ENCODE measurements around the gene OSBPL7.

Gene OSBPL7

GRCh38 chr17:47816111-47816735 is 5.4 kb downstream of the OSBPL7 start (continued):
- TF ChIP-seq, protein P1, sequence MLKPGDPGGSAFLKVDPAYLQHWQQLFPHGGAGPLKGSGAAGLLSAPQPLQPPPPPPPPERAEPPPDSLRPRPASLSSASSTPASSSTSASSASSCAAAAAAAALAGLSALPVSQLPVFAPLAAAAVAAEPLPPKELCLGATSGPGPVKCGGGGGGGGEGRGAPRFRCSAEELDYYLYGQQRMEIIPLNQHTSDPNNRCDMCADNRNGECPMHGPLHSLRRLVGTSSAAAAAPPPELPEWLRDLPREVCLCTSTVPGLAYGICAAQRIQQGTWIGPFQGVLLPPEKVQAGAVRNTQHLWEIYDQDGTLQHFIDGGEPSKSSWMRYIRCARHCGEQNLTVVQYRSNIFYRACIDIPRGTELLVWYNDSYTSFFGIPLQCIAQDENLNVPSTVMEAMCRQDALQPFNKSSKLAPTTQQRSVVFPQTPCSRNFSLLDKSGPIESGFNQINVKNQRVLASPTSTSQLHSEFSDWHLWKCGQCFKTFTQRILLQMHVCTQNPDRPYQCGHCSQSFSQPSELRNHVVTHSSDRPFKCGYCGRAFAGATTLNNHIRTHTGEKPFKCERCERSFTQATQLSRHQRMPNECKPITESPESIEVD (tag by site-specific recombination; IDR thresholded peaks at IDR 0.05) = no peak
- TF ChIP-seq ZNF624 (tag by site-specific recombination; IDR thresholded peaks at IDR 0.05) (no peak), ZNF350 (tag by site-specific recombination; IDR thresholded peaks at IDR 0.05) (no peak), ZNF19 (tag by site-specific recombination; IDR thresholded peaks at IDR 0.05; ENCODE audit: low read depth) (no peak), ZNF121 (tag by site-specific recombination; IDR thresholded peaks at IDR 0.05) (no peak), ZBTB17 (tag by site-specific recombination; IDR thresholded peaks at IDR 0.05) (no peak), ZNF660 (tag by site-specific recombination; IDR thresholded peaks at IDR 0.05) (no peak)
- TF ChIP-seq, protein P2, sequence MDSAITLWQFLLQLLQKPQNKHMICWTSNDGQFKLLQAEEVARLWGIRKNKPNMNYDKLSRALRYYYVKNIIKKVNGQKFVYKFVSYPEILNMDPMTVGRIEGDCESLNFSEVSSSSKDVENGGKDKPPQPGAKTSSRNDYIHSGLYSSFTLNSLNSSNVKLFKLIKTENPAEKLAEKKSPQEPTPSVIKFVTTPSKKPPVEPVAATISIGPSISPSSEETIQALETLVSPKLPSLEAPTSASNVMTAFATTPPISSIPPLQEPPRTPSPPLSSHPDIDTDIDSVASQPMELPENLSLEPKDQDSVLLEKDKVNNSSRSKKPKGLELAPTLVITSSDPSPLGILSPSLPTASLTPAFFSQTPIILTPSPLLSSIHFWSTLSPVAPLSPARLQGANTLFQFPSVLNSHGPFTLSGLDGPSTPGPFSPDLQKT (IDR thresholded peaks at IDR 0.05; ENCODE audit: borderline replicate concordance, low read depth, low read length) = no peak

- ChIA-PET CTCF (interaction anchor here (0.6 kb wide), 1 partner anchor 97 kb away, joined by 3 read pairs; no protein-coding TSS in a partner anchor), POLR2A (interaction anchor here (1.4 kb wide), 1 partner anchor 16 kb away, joined by 5 read pairs; the partner anchor contains the start of genes LRRC46 and MRPL10)
- no peak for TF ChIP-seq ZNF114 (tag by site-specific recombination; IDR thresholded peaks at IDR 0.05)
- TF ChIP-seq, protein P3, sequence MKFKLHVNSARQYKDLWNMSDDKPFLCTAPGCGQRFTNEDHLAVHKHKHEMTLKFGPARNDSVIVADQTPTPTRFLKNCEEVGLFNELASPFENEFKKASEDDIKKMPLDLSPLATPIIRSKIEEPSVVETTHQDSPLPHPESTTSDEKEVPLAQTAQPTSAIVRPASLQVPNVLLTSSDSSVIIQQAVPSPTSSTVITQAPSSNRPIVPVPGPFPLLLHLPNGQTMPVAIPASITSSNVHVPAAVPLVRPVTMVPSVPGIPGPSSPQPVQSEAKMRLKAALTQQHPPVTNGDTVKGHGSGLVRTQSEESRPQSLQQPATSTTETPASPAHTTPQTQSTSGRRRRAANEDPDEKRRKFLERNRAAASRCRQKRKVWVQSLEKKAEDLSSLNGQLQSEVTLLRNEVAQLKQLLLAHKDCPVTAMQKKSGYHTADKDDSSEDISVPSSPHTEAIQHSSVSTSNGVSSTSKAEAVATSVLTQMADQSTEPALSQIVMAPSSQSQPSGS (tag by site-specific recombination; IDR thresholded peaks at IDR 0.05; ENCODE audit: low read depth) = no peak
- H3K4me3 ChIP-seq (ENCODE audit: low read depth, low read length) = no peak overlapping the region
- no peak overlapping the region for H3K27ac ChIP-seq (ENCODE audit: extremely low read depth, low read depth, low read length)
- peaks cover 0 to 69% of the 10 kb centered on the region in 2 experiments; a peak in 2 of 3 replicates for H3K36me3 ChIP-seq (ENCODE audit: control insufficient read depth in 2 of 2, insufficient read depth in 1 of 2, low read length in 2 of 2)
- H3K4me1 ChIP-seq (ENCODE audit: control insufficient read depth, insufficient read depth, low read length) = no peaks in the 10 kb centered on the region
- H3K9me3 ChIP-seq (ENCODE audit: control insufficient read depth, insufficient read depth, low read depth, low read length) = no peaks in the 10 kb centered on the region
These were observed 6.3 kb downstream of the OSBPL7 start for GRCh38 chr17:47815106-47815918.

- Histone ChIP-seq H3K9me3 (ENCODE audit: control insufficient read depth, insufficient read depth, low read depth, low read length) (no peaks in the 10 kb centered on the region), H3K4me3 (ENCODE audit: low read depth, low read length) (no peak overlapping the region), H3K4me1 (ENCODE audit: control insufficient read depth, insufficient read depth, low read length) (no peaks in the 10 kb centered on the region), H3K27ac (ENCODE audit: extremely low read depth, low read depth, low read length) (no peak overlapping the region), H3K36me3 (ENCODE audit: control insufficient read depth in 2 of 2, insufficient read depth in 1 of 2, low read length in 2 of 2) (peaks cover 0 to 71% of the 10 kb centered on the region in 2 experiments; a peak in 2 of 3 replicates)
- ChIA-PET CTCF (interaction anchor here (0.6 to 1.4 kb wide), 3 partner anchors 11 to 12 kb away, joined by 3 read pairs; no protein-coding TSS in a partner anchor), POLR2A (no interaction called here)
- TF ChIP-seq GLI2 (tag by site-specific recombination; IDR thresholded peaks at IDR 0.05; ENCODE audit: borderline replicate concordance, low read depth) (no peak), ZNF433 (tag by site-specific recombination; IDR thresholded peaks at IDR 0.05; ENCODE audit: low read depth) (no peak), PATZ1 (tag by site-specific recombination; IDR thresholded peaks at IDR 0.05) (no peak), ZBTB7A (tag by site-specific recombination; IDR thresholded peaks at IDR 0.05; ENCODE audit: low read depth) (no peak), ZNF19 (tag by site-specific recombination; IDR thresholded peaks at IDR 0.05; ENCODE audit: low read depth) (no peak), ZNF558 (tag by site-specific recombination; IDR thresholded peaks at IDR 0.05) (no peak)
- TF ChIP-seq, protein P2 (IDR thresholded peaks at IDR 0.05; ENCODE audit: borderline replicate concordance, low read depth, low read length) = no peak
These were observed 8.0 kb downstream of the OSBPL7 start for GRCh38 chr17:47813512-47814031.

Data from HEK293 (cell line).